H1 (cell line): Measurements from ENCODE around the gene HIPK3. TPM values are rescaled to one million over a fixed set of nuclear protein-coding genes. Genes with fewer than 3 reads are reported as not detected.

Source experiments
- CBX8 ChIP-seq: fragments of 300-800, 300-1000 bp; sonication (generic); IDR thresholded peaks from 2 replicates; pipeline ENCODE4 v1.7.1; 2016; ENCODE audit warnings: low read depth, low read length, borderline replicate concordance
- CHD1 ChIP-seq: IDR thresholded peaks from 2 replicates; pipeline ENCODE4 v1.6.1; 2012; ENCODE audit warnings: low read depth, low read length, improper control_type of control experiment
- CTBP2 ChIP-seq: IDR thresholded peaks from 2 replicates; pipeline ENCODE4 v1.7.0; 2011; ENCODE audit warnings: borderline replicate concordance, mild to moderate bottlenecking, moderate library complexity, mixed read lengths, low read length; ENCODE audit not compliant: insufficient read depth, insufficient read length
- E2F6 ChIP-seq: IDR thresholded peaks from 2 replicates; pipeline ENCODE4 v1.6.1; 2012; ENCODE audit warnings: inconsistent platforms
- EP300 ChIP-seq, 2 experiments: IDR thresholded peaks; 1 replicate in 1 of 2; 2 replicates in 1 of 2; pipeline ENCODE4 v1.6.1; 2011 to 2012; ENCODE audit warnings: low read depth in 2 of 2, low read length in 2 of 2, mild to moderate bottlenecking in 2 of 2, borderline replicate concordance in 1 of 2, inconsistent platforms in 1 of 2, moderate library complexity in 1 of 2
- KDM5A ChIP-seq: fragments of 200-600 bp; IDR thresholded peaks from 2 replicates; pipeline ENCODE4 v1.7.1; 2012; ENCODE audit warnings: mild to moderate bottlenecking, low read length, inconsistent platforms, mixed read lengths
- PHF8 ChIP-seq: fragments of 200-600 bp; sonication (generic); conservative IDR thresholded peaks from 2 replicates; pipeline ENCODE4 v1.7.1; 2012; ENCODE audit warnings: low read depth, mild to moderate bottlenecking, inconsistent platforms, low read length, moderate library complexity
- RFX5 ChIP-seq: IDR thresholded peaks from 2 replicates; pipeline ENCODE4 v1.6.1; 2011; ENCODE audit warnings: low read depth, low read length, improper control_type of control experiment, borderline replicate concordance
- SIX5 ChIP-seq: IDR thresholded peaks from 2 replicates; pipeline ENCODE4 v1.6.1; 2011; ENCODE audit warnings: mild to moderate bottlenecking, low read depth, low read length
- SUZ12 ChIP-seq: fragments of 200-600 bp; sonication (generic); IDR thresholded peaks from 2 replicates; pipeline ENCODE4 v1.6.1; 2012; ENCODE audit warnings: mild to moderate bottlenecking, inconsistent platforms, low read length, moderate library complexity, mixed read lengths
- polyA plus RNA-seq, 7 experiments: library from polyadenylated mRNA; depleted of rRNA in 3 of 7; stranded (reverse) in 5 of 7; unstranded in 2 of 7; fragments of >200 nt in 5 of 7; fragments of 200-250 nt in 2 of 7; gene quantifications; 1 replicate in 5 of 7; 2 replicates in 1 of 7; 4 replicates in 1 of 7; pipeline versions ENCODE4 v1.2.1 to v1.2.3, GENCODE V29; 2011 to 2013; ENCODE audit warnings: missing spikeins in 2 of 7, mixed read lengths in 2 of 7
- total RNA-seq: library from RNA; stranded (reverse); fragmentation: NEBNext Ultra II Directional; extraction: Animal tissue kit (Norgen Biotek cat#: 25700); gene quantifications from 2 replicates; pipeline ENCODE4 v1.2.1, GENCODE V29; 2021

HIPK3 gene
- total and polyA plus RNA-seq, 2 of the 8 experiments (the other 6 are each of a cell fraction or from before 2014, with no cell fraction given), result 5.0 to 22.3 TPM

GRCh38 chr11:33272338-33273107 lies 15.3 kb downstream of the HIPK3 start (continued):
- TF ChIP-seq PHF8 (no peak), EP300 (IDR thresholded peaks at IDR 0.05; ENCODE audit: borderline replicate concordance in 1 of 2, low read depth in 2 of 2, low read length in 2 of 2) (no peak), CTBP2 (no peak), KDM5A (no peak), CBX8 (no peak), SIX5 (no peak), E2F6 (no peak), RFX5 (no peak), SUZ12 (no peak), CHD1 (no peak)
